Body of pancreas (tissue), 4 donors: Measurements from ENCODE around the gene SNAP91. TPM values are rescaled to one million over a fixed set of nuclear protein-coding genes. Genes with fewer than 3 reads are reported as not detected.

Experiments
- ATAC-seq: fragments of 150-250 bp; one replicate; pipeline ENCODE4 v1.9.1; 2016
- DNase-seq, 4 donors: peaks; one replicate each; pipeline ENCODE4 v3.0.0-alpha.2; 2019
- H3K27ac ChIP-seq, 4 donors: fragments of 200-600 bp; sonication (generic); 1 replicate in 3 of 4; 2 replicates in 1 of 4; pipeline versions ENCODE4 v1.5.1 to v1.6.1; 2016 to 2019; ENCODE audit warnings: mild to moderate bottlenecking in 1 of 4, mixed read lengths in 1 of 4, moderate library complexity in 1 of 4
- H3K27me3 ChIP-seq, 2 donors: fragments of 200-600 bp; sonication (generic); one replicate each; pipeline ENCODE4 v1.6.0; 2016; ENCODE audit warnings: mild to moderate bottlenecking in 1 of 2
- H3K36me3 ChIP-seq, 2 donors: fragments of 200-600 bp; sonication (generic); replicated peaks in 1 of 2; 2 replicates each; pipeline ENCODE4 v1.5.1; 2016; ENCODE audit warnings: low read depth in 2 of 2; ENCODE audit not compliant: insufficient read depth in 1 of 2
- H3K4me1 ChIP-seq: fragments of 200-600 bp; sonication (generic); one replicate; pipeline ENCODE4 v1.6.0; 2016
- H3K4me3 ChIP-seq, 2 donors: fragments of 200-600 bp; sonication (generic); 1 replicate in 1 of 2; 2 replicates in 1 of 2; pipeline ENCODE4 v1.5.1; 2016 to 2019
- H3K9me3 ChIP-seq, 3 donors: fragments of 200-600 bp; sonication (generic); 1 replicate in 2 of 3; 2 replicates in 1 of 3; pipeline ENCODE4 v1.5.1; 2016
- CTCF ChIP-seq, 7 experiments: fragments of 450-650 bp in 4 of 7; fragments of 200-600 bp in 3 of 7; sonication (generic) in 3 of 7; IDR thresholded peaks; one replicate each; pipeline ENCODE4 v1.5.1; 2016 to 2019; ENCODE audit warnings: antibody characterized with exemption in 7 of 7
- POLR2A ChIP-seq, 3 donors: fragments of 450-650 bp; IDR thresholded peaks; one replicate each; pipeline ENCODE4 v1.6.1; 2016; ENCODE audit warnings: antibody characterized with exemption in 3 of 3, mild to moderate bottlenecking in 2 of 3
- WGBS, 2 donors: methylation state at CpG; one replicate each; pipeline ENCODE4 v1.1.5; 2017; 5-methylcytosine and 5-hydroxymethylcytosine counted together
- intact Hi-C: fragments of 100-400 bp; cut with DNase I; formaldehyde crosslinking; loops from one replicate; pipeline ENCODE4 v1.15.1; 2023
- total RNA-seq, 2 donors: library from RNA; depleted of rRNA; stranded (reverse); fragments of >200 nt; gene quantifications; one replicate each; pipeline ENCODE4 v1.1.0, GENCODE V29; 2016

Gene SNAP91
- total RNA-seq, 2 donors from 2014 or later: 0.66 to 1.3 TPM

GRCh38 chr6:83613378-83613777, 95.5 kb downstream of the SNAP91 start:
- no peak for DNase-seq
- Histone ChIP-seq H3K36me3 (no peaks in the 10 kb centered on the region), H3K4me3 (no peak overlapping the region), H3K4me1 (no peaks in the 10 kb centered on the region), H3K27me3 (no peaks in the 10 kb centered on the region), H3K27ac (no peak overlapping the region), H3K9me3 (no peaks in the 10 kb centered on the region)
- no peak for TF ChIP-seq CTCF (IDR thresholded peaks at IDR 0.05)
- no peak for TF ChIP-seq POLR2A (IDR thresholded peaks at IDR 0.05)
- no peak for ATAC-seq
- 27 to 31% methylated on average over 4 of the region's 4 CpGs for WGBS, 2 donors
- intact Hi-C loops: no loop called here

GRCh38 chr6:83609248-83609647, 99.7 kb downstream of the SNAP91 start:
- no peak for DNase-seq
- Histone ChIP-seq H3K27me3 (no peaks in the 10 kb centered on the region), H3K27ac (no peak overlapping the region), H3K4me1 (no peaks in the 10 kb centered on the region), H3K36me3 (no peaks in the 10 kb centered on the region), H3K9me3 (no peaks in the 10 kb centered on the region), H3K4me3 (no peak overlapping the region)
- TF ChIP-seq CTCF (IDR thresholded peaks at IDR 0.05) (no peak), POLR2A (IDR thresholded peaks at IDR 0.05) (no peak)
- intact Hi-C loops: no loop called here
- ATAC-seq: no peak
- 64 to 65% methylated on average over 2 of the region's 2 CpGs for WGBS, 2 donors

- 70 to 94% methylated on average over 1 of the region's 1 CpG for WGBS, 2 donors
- ATAC-seq: no peak
- H3K36me3 ChIP-seq: no peaks in the 10 kb centered on the region
- no peaks in the 10 kb centered on the region for H3K4me1 ChIP-seq
- no peak overlapping the region for H3K27ac ChIP-seq
- H3K4me3 ChIP-seq: no peak overlapping the region
- no peak for TF ChIP-seq POLR2A (IDR thresholded peaks at IDR 0.05)
- TF ChIP-seq CTCF (IDR thresholded peaks at IDR 0.05): no peak
- intact Hi-C loops: no loop called here
- H3K9me3 ChIP-seq: no peaks in the 10 kb centered on the region
- DNase-seq: no peak
- no peaks in the 10 kb centered on the region for H3K27me3 ChIP-seq
These were observed 103.4 kb downstream of the SNAP91 start for GRCh38 chr6:83605517-83605916.

- 52 to 60% methylated on average over 2 of the region's 2 CpGs for WGBS, 2 donors
These were observed 105.3 kb downstream of the SNAP91 start for GRCh38 chr6:83603551-83603950.

GRCh38 chr6:83601119-83601518, 107.8 kb downstream of the SNAP91 start:
- Histone ChIP-seq H3K27ac (no peak overlapping the region), H3K9me3 (no peaks in the 10 kb centered on the region), H3K27me3 (no peaks in the 10 kb centered on the region), H3K4me3 (no peak overlapping the region), H3K4me1 (no peaks in the 10 kb centered on the region), H3K36me3 (no peaks in the 10 kb centered on the region)
- ATAC-seq (no peak), DNase-seq (no peak)
- TF ChIP-seq CTCF (IDR thresholded peaks at IDR 0.05): no peak
- TF ChIP-seq POLR2A (IDR thresholded peaks at IDR 0.05): no peak
- whole genome bisulfite sequencing, 2 donors: 60 to 72% methylated on average over 3 of the region's 3 CpGs
- intact Hi-C loops: no loop called here

More at GRCh38 chr6:83603551-83603950, 105.3 kb downstream of the SNAP91 start:
- Histone ChIP-seq H3K4me3 (no peak overlapping the region), H3K4me1 (no peaks in the 10 kb centered on the region), H3K36me3 (no peaks in the 10 kb centered on the region), H3K27me3 (no peaks in the 10 kb centered on the region), H3K9me3 (no peaks in the 10 kb centered on the region), H3K27ac (no peak overlapping the region)
- TF ChIP-seq POLR2A (IDR thresholded peaks at IDR 0.05): no peak
- DNase-seq: no peak
- no peak for ATAC-seq
- intact Hi-C loops: no loop called here
